ENCODE measurements around the gene ARSB.
A peak's percentile ranks its signal among the peaks of the same experiment; 100 is the strongest.
"Not testable (repeated sequence)": the region's sequence is repeated elsewhere in the genome, so short reads cannot be mapped to it uniquely, and the experiment has no call there.

Gene ARSB

DNA sequence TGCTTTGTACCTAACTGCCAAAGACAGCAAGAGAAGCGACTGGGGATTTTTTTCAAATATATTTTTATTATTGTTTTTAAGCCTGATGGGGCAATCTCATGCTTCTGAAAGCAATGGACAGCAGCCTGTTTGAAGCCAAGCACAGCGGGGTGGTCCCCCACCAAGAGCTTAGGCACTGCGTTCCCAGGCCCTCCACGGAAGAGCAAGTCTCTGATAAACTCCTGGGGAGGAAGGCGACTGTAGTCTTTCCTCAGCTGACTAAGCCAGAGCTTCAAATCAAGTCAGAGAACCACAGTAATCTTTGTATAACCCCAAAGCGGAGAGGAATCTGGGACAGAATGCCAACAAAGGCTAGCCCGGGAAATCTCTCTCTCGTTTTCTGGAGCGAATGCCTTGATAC is 54.4 kb downstream of the ARSB start:
- no peak for DNase-seq

- DNase-seq = no peak
These were observed 55.3 kb downstream of the ARSB start for GRCh38 chr5:78929833-78930232.

DNA sequence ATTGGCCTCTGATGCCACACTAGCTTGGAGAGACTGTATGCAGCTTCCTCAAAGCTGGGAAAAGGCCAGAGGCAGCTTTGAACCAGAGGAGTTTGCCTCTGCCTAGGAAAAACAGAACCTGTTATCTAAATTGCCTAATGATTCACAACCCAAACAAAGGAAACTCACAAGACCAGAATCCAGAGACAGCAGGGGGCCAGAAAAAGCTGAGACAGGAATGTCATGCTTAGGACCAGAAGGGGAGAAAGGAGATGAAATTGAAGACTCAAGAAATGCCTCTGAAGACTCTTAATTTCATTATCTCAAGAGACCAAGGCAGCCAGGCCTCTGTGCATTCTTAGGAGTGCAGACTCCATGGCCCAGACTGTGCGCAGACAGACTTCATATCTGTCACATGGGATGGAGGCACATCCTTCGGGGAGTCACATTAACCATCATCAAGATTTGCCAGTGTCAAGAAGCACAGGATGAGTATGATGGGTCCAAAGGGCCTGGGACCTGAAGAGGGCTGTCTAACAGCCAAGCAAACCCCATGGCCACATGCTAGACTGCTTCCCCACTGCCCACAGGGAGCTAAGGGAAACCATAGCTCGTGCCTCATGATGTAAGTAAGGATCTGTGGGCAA is 57.3 kb downstream of the ARSB start:
- DNase-seq = no peak

- no peak for DNase-seq
These were observed 58.9 kb downstream of the ARSB start for GRCh38 chr5:78926252-78926651.

DNA sequence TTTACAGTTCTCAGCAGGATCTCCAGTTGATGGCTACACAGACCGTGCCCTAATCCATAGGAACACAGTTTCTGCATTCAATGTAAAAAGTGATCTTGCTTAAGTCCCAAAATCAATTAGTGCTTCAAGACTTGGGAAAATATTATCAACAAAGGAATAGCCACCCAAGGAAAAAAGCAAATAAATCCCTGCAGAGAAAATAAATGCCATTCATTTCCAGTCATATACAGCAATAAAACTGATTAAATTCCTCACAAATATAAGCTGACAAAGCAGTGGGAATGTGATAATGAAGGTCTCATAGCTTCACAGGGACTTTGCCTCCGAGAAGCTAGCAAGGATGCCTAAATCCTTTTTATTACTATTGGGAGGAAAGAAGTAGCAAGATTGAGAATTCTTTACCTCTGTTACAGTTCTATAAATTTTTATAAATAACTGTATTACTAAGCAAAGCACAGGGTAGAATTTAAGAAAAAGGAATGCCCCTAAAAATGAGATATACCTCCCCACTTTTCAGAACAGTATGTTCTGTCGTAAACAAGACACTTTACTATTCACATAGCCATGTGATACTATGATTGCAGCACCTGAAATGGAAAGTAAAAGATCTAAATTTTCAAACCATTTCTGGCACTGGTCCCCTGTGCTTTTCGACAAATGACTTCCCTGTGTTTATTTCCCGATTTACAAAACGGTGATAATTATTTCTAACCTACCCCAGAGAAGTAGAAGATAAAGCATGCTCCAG is 59.8 kb downstream of the ARSB start:
- no peak for DNase-seq

GRCh38 chr5:78923622-78923970 is 61.5 kb downstream of the ARSB start:
- no peak for DNase-seq

DNA sequence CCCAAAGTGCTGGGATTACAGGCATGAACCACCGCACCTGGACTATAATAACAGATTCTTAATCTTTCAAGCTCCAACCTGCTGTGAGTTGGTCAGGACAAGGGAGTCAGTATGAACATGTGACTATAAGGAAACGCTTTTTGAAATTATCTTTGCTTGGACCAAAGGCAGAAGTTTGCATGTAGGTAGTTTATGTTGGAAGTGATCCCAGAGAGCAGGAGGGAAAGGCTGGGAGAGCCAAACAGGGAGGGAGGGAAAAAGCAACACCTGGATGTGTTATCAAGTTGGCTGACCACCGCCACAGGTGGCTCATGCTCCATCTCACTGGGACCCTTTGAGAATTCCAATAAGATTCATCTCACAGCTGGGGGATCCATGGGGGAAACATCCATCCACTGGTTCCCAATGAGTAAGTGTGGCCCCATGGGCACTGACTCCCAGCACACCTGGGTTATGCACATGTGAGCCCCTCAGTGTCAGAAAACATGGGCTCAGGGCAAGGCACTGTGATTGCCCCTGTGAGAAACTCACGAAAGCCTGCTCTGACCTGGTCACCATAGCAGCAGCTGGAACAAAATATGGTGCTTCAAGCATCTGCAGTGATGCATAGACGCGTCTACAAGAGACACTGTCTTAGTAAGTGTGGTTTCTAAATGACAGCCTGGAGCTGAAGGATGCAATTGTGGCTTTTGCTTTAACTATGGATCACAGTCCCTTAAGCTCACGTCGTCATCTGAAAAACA is 62.1 kb downstream of the ARSB start:
- no peak for DNase-seq

DNA sequence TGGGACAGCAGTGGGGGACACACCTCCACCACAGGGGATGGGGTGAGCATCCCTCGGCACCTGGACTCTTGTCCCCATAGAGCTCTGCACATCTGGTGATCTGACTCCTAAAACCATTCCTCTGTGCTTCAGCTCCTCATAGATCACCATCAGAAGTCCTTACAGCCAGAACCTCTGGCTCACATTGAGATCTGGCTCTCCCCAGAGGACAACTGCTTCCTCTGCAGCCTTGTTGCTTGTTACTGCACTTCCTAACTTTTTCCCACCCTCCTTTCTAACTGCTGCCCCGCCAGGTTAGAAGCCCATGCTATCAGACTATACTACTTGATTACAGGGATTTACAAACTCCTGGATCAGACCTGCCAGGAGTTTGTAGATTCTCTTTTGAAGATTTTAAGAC is 64.5 kb downstream of the ARSB start:
- peak in 1 of 2 experiments; percentile 16 for DNase-seq

GRCh38 chr5:78919796-78920195 is 65.3 kb downstream of the ARSB start:
- DNase-seq = no peak

- DNase-seq = no peak
These were observed 69.1 kb downstream of the ARSB start for GRCh38 chr5:78916044-78916443.

- no peak for DNase-seq
These were observed 69.9 kb downstream of the ARSB start for GRCh38 chr5:78915170-78915569.

- DNase-seq = no peak
These were observed 72.3 kb downstream of the ARSB start for GRCh38 chr5:78912811-78913210.

- DNase-seq = peak in 1 of 2 experiments; percentile 23
These were observed 72.9 kb downstream of the ARSB start for GRCh38 chr5:78912085-78912771.

DNA sequence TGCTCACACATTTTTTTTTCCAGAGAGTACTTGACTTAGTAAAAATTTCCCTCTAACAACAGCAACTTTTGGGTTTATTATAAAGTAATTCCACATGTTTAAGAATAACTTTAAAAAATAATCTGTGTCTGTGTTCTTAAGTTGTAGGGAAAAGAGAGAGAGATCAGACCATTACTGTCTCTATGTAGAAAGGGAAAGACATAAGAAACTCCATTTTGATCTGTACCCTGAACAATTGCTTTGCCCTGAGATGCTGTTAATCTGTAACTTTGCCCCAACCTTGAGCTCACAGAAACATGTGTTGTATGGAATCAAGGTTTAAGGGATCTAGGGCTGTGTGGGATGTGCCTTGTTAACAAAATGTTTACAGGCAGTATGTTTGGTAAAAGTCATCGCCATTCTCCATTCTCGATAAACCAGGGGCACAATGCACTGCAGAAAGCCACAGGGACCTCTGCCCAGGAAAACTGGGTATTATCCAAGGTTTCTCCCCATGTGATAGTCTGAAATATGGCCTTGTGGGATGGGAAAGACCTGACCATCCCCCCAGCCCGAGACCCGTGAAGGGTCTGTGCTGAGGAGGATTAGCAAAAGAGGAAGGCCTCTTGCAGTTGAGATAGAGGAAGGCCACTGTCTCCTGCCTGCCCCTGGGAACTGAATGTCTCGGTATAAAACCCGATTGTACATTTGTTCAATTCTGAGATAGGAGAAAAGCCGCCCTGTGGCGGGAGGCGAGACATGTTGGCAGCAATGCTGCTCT is 75.7 kb downstream of the ARSB start:
- not testable (repeated sequence) for DNase-seq

GRCh38 chr5:78908173-78909061 is 76.7 kb downstream of the ARSB start:
- DNase-seq = peak; percentile 95 to 98

GRCh38 chr5:78907255-78907891 is 77.7 kb downstream of the ARSB start:
- DNase-seq = peak; percentile 66 to 72

GRCh38 chr5:78905084-78905938 is 79.8 kb downstream of the ARSB start:
- no peak for DNase-seq

- no peak for DNase-seq
These were observed 81.2 kb downstream of the ARSB start for GRCh38 chr5:78903861-78904260.

DNA sequence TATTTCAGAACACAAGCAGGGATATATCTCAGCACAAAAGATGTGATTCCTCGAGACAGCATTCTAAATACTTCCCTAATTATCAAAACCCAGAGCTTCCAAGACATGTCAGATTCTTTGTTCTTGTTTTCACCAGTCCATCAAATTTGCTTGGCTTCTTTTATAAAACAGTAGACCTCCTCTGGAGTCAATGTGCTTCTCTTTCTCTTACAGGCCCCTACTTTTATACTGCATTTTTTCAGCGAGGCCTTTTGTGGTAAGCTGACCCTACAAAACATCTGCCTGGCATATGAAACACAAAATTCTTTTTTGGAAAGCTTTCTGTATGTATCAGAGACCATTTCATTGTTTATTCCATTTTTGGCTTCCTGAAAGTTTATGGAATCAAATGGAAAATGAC is 81.8 kb downstream of the ARSB start:
- DNase-seq = no peak

- peak; percentile 11 to 66 for DNase-seq
These were observed 85.2 kb downstream of the ARSB start for GRCh38 chr5:78899922-78900362.
